Stomach (tissue), 4 donors: Measurements from ENCODE around the gene ACTR5.

Source experiments
- CTCF ChIP-seq, 7 experiments: fragments of 450-650 bp in 4 of 7; fragments of 200-600 bp in 3 of 7; sonication (generic) in 3 of 7; IDR thresholded peaks; one replicate each; pipeline ENCODE4 v1.5.1; 2016 to 2019; ENCODE audit warnings: antibody characterized with exemption in 7 of 7, control low read depth in 2 of 7, mild to moderate bottlenecking in 1 of 7
- POLR2A ChIP-seq, 4 donors: fragments of 450-650 bp; IDR thresholded peaks; one replicate each; pipeline ENCODE4 v1.6.1; 2016; ENCODE audit warnings: antibody characterized with exemption in 4 of 4, control low read depth in 2 of 4, mild to moderate bottlenecking in 1 of 4, moderate library complexity in 1 of 4

GRCh38 chr20:38763616-38764015, 15.4 kb downstream of the ACTR5 start:
- no peak for TF ChIP-seq POLR2A (IDR thresholded peaks at IDR 0.05)
- TF ChIP-seq CTCF (IDR thresholded peaks at IDR 0.05), result no peak
